ENCODE data around the gene TULP4. TPM values are rescaled to one million over a fixed set of nuclear protein-coding genes. Genes with fewer than 3 reads are reported as not detected.

The TULP4 gene
- total RNA-seq, 1 experiment from 2014 or later = 64.6 TPM

DNA sequence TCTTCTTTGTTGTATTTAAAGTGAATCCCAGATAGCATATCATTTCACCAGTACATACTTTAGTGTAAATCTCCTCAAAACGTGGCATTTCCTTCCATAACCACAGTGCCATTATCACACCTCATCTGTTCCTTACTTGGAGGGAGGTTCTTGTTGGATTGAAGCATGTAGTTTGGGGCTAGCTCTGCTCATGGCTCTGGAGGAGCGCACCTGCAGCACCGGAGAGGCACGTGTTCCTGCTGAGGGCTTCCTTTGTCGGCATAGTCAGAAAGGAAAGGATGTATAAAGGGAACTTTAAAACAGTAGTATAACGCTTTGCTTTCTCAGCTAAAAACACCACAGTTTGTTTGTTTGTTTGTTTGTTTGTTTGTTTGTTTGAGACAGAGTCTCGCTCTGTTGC lies 126.0 kb downstream of the TULP4 start:
- no CpG with 5 or more reads among the region's 7 CpGs for whole genome bisulfite sequencing (ENCODE audit: extremely low coverage, insufficient read length, low lambda C conversion rate)
- H3K56ac ChIP-seq (ENCODE audit: insufficient read length, low read depth, low read length) = no peak overlapping the region
- Mint-ChIP-seq H3K4me3 (no peak overlapping the region), H3K4me1 (no peaks in the 10 kb centered on the region), H3K9me3 (no peaks in the 10 kb centered on the region), H3K27ac (no peak overlapping the region), H3K27me3 (ENCODE audit: low read depth) (no peaks in the 10 kb centered on the region), H3K36me3 (ENCODE audit: insufficient read depth in 1 of 3, low read depth in 3 of 3) (peaks cover 0 to 9% (median 0%) of the 10 kb centered on the region in 3 experiments; a peak in 2 of 7 replicates)
- no peak overlapping the region for H3K9ac ChIP-seq (ENCODE audit: extremely low read depth, insufficient read length, low read length)
- no peak overlapping the region for H2BK120ac ChIP-seq (ENCODE audit: low read depth, low read length, poor library complexity, severe bottlenecking)
- H3T11ph ChIP-seq (ENCODE audit: low read length) = no peak overlapping the region
- H3K79me2 ChIP-seq (ENCODE audit: insufficient read depth, low read length) = no peaks in the 10 kb centered on the region
- TF ChIP-seq, protein P1, sequence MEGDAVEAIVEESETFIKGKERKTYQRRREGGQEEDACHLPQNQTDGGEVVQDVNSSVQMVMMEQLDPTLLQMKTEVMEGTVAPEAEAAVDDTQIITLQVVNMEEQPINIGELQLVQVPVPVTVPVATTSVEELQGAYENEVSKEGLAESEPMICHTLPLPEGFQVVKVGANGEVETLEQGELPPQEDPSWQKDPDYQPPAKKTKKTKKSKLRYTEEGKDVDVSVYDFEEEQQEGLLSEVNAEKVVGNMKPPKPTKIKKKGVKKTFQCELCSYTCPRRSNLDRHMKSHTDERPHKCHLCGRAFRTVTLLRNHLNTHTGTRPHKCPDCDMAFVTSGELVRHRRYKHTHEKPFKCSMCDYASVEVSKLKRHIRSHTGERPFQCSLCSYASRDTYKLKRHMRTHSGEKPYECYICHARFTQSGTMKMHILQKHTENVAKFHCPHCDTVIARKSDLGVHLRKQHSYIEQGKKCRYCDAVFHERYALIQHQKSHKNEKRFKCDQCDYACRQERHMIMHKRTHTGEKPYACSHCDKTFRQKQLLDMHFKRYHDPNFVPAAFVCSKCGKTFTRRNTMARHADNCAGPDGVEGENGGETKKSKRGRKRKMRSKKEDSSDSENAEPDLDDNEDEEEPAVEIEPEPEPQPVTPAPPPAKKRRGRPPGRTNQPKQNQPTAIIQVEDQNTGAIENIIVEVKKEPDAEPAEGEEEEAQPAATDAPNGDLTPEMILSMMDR (conservative IDR thresholded peaks at IDR 0.05) = no peak
- no peak overlapping the region for H2BK5ac ChIP-seq (ENCODE audit: insufficient read length, low read length)
- no peak overlapping the region for H4K5ac ChIP-seq (ENCODE audit: insufficient read length, low read depth, low read length)
- no peak overlapping the region for H3K23ac ChIP-seq (ENCODE audit: insufficient read length, low read depth, low read length)
- no peak overlapping the region for H2BK20ac ChIP-seq (ENCODE audit: low read depth, low read length, poor library complexity, severe bottlenecking)
- no peaks in the 10 kb centered on the region for H3K79me1 ChIP-seq (ENCODE audit: insufficient read depth, low read depth, low read length, poor library complexity, severe bottlenecking)
- H3K4me1 ChIP-seq (ENCODE audit: insufficient read depth, low read length) = no peaks in the 10 kb centered on the region
- DNase-seq = no peak
- H2BK12ac ChIP-seq (ENCODE audit: insufficient read length, low read depth, low read length) = no peak overlapping the region
- no peak overlapping the region for H3K4ac ChIP-seq (ENCODE audit: low read depth, low read length)
- no peaks in the 10 kb centered on the region for H3K9me3 ChIP-seq (ENCODE audit: control insufficient read depth, low read depth, low read length)
- H3K27me3 ChIP-seq (ENCODE audit: insufficient read depth, low read length) = no peaks in the 10 kb centered on the region
- no peaks in the 10 kb centered on the region for H3K23me2 ChIP-seq (ENCODE audit: insufficient read length, low read depth, low read length, poor library complexity, severe bottlenecking)
- no peak overlapping the region for H2AK5ac ChIP-seq (ENCODE audit: insufficient read length, low read length)
- no peaks in the 10 kb centered on the region for H4K20me1 ChIP-seq (ENCODE audit: control insufficient read depth, insufficient read depth, insufficient read length)
- no peak overlapping the region for H4K91ac ChIP-seq (ENCODE audit: insufficient read length, low read depth, low read length)
- H3K27ac ChIP-seq (ENCODE audit: insufficient read length, low read depth, low read length) = no peak overlapping the region
- no peak overlapping the region for H2BK15ac ChIP-seq (ENCODE audit: low read depth, low read length)
- no peak overlapping the region for H3K18ac ChIP-seq (ENCODE audit: insufficient read length, low read depth, low read length)
- no peak overlapping the region for H2AFZ ChIP-seq (ENCODE audit: low read length)
- no peak overlapping the region for H4K8ac ChIP-seq (replicated peaks; ENCODE audit: insufficient read length, low read depth, low read length)
- no peak overlapping the region for H3K4me2 ChIP-seq (ENCODE audit: insufficient read depth, insufficient read length, low read length)
- no peak overlapping the region for H3K14ac ChIP-seq (ENCODE audit: insufficient read depth, low read length)

Data from H9 (cell line).